Gastrocnemius medialis (tissue), 4 donors: ENCODE measurements around the gene TTN.

Experiments
- POLR2A ChIP-seq, 2 donors: fragments of 450-650 bp; IDR thresholded peaks; one replicate each; pipeline ENCODE4 v1.6.1; 2017; ENCODE audit warnings: antibody characterized with exemption in 2 of 2, mild to moderate bottlenecking in 2 of 2, moderate library complexity in 2 of 2
- TF ChIP-seq, protein P1 (sequence below), 5 experiments: fragments of 450-650 bp in 3 of 5; fragments of 200-600 bp in 2 of 5; sonication (generic) in 2 of 5; IDR thresholded peaks in 4 of 5; conservative IDR thresholded peaks in 1 of 5; 1 replicate in 4 of 5; 2 replicates in 1 of 5; pipeline ENCODE4 v1.5.1; 2016 to 2019; ENCODE audit warnings: antibody characterized with exemption in 5 of 5, mild to moderate bottlenecking in 3 of 5, moderate library complexity in 3 of 5

DNA sequence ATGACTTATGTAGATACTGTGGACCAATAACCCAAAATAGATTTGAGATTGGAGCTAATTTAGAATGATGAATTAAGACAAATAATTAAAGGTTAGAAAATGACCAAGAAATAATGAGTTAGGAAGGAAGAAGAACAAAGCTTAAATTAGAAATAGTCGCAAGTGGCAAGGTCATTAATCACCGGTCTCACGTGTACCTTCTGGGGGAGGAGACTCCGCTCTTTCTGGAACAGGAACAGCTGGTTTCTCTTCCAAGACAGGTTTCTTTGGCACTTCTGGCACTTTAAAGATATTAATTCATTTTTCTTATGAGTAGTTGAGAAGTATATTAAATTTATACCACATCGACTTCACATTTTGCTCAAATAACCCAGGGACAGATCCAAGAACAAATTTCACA is 156.7 kb downstream of the TTN start:
- TF ChIP-seq POLR2A (IDR thresholded peaks at IDR 0.05): no peak
- TF ChIP-seq, protein P1, sequence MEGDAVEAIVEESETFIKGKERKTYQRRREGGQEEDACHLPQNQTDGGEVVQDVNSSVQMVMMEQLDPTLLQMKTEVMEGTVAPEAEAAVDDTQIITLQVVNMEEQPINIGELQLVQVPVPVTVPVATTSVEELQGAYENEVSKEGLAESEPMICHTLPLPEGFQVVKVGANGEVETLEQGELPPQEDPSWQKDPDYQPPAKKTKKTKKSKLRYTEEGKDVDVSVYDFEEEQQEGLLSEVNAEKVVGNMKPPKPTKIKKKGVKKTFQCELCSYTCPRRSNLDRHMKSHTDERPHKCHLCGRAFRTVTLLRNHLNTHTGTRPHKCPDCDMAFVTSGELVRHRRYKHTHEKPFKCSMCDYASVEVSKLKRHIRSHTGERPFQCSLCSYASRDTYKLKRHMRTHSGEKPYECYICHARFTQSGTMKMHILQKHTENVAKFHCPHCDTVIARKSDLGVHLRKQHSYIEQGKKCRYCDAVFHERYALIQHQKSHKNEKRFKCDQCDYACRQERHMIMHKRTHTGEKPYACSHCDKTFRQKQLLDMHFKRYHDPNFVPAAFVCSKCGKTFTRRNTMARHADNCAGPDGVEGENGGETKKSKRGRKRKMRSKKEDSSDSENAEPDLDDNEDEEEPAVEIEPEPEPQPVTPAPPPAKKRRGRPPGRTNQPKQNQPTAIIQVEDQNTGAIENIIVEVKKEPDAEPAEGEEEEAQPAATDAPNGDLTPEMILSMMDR (IDR thresholded peaks at IDR 0.05 in 4 of 5, conservative IDR thresholded peaks at IDR 0.05 in 1 of 5): no peak
